HL-60 (cell line): ENCODE measurements around the gene FBXO48.

ENCODE experiments used
- DNase-seq, 2 experiments: peaks; one replicate each; pipeline ENCODE4 v3.0.0-alpha.2; 2010 to 2020; ENCODE audit warnings: low read depth in 1 of 2, low spot score in 1 of 2
- H3K27ac ChIP-seq: fragments of 250-450 bp; sonication (Bioruptor Pico); replicated peaks from 2 replicates; pipeline ENCODE4 v1.5.1; 2020; ENCODE audit warnings: mild to moderate bottlenecking, moderate library complexity
- H3K27me3 ChIP-seq: fragments of 250-450 bp; sonication (Bioruptor Pico); 2 replicates; pipeline ENCODE4 v1.5.1; 2021; ENCODE audit warnings: mild to moderate bottlenecking, moderate library complexity; ENCODE audit not compliant: insufficient read depth, poor library complexity, severe bottlenecking
- H3K4me3 ChIP-seq: replicated peaks from 2 replicates; pipeline ENCODE4 v1.5.1; 2011; ENCODE audit warnings: mild to moderate bottlenecking, control low read depth, low read length; ENCODE audit not compliant: insufficient read depth
- CTCF ChIP-seq: IDR thresholded peaks from one replicate; pipeline ENCODE4 v1.5.1; 2011; ENCODE audit warnings: low read length, control low read depth, inconsistent platforms; ENCODE audit not compliant: insufficient read depth
- GABPA ChIP-seq: IDR thresholded peaks from 2 replicates; pipeline ENCODE4 v1.6.1; 2012; ENCODE audit warnings: low read depth
- POLR2AphosphoS5 ChIP-seq: IDR thresholded peaks from 2 replicates; pipeline ENCODE4 v1.6.1; 2012; ENCODE audit warnings: low read depth
- REST ChIP-seq: IDR thresholded peaks from 2 replicates; pipeline ENCODE4 v1.6.1; 2012; ENCODE audit warnings: low read depth; ENCODE audit not compliant: insufficient replicate concordance
- SPI1 ChIP-seq: IDR thresholded peaks from 2 replicates; pipeline ENCODE4 v1.6.1; 2012; ENCODE audit warnings: low read depth, mild to moderate bottlenecking, borderline replicate concordance

Gene FBXO48

GRCh38 chr2:68425503-68425902 is 41.6 kb downstream of the FBXO48 start:
- H3K27me3 ChIP-seq: no peaks in the 10 kb centered on the region
- TF ChIP-seq SPI1 (peak; percentile 75), REST (no peak)
- DNase-seq: no peak
- no peak overlapping the region for H3K4me3 ChIP-seq
- no peak overlapping the region; the same call in 1 of the 2 replicates for H3K27ac ChIP-seq

GRCh38 chr2:68423966-68424650 is 43.0 kb downstream of the FBXO48 start:
- TF ChIP-seq SPI1: peak; percentile 99
- no peak for TF ChIP-seq REST
- no peak for TF ChIP-seq CTCF
- TF ChIP-seq POLR2AphosphoS5: peak; percentile 64; the same call in 1 of the 2 replicates
- TF ChIP-seq GABPA: no peak
- Histone ChIP-seq H3K4me3 (no peak overlapping the region), H3K27me3 (no peaks in the 10 kb centered on the region), H3K27ac (peak overlapping the region; percentile 50)
- DNase-seq: peak; percentile 84 to 96

GRCh38 chr2:68420254-68420910 is 46.7 kb downstream of the FBXO48 start:
- no peaks in the 10 kb centered on the region for H3K27me3 ChIP-seq
- TF ChIP-seq POLR2AphosphoS5: peak; percentile 60; the same call in 1 of the 2 replicates
- TF ChIP-seq GABPA: 0 out of 2 replicates have a peak, but pooled peaks have one; percentile 14
- no peak; the same call in 1 of the 2 replicates for TF ChIP-seq SPI1
- TF ChIP-seq CTCF: no peak
- no peak for TF ChIP-seq REST

More at GRCh38 chr2:68420254-68420910, 46.7 kb downstream of the FBXO48 start:
- peak; percentile 81 to 84 for DNase-seq
- Histone ChIP-seq H3K4me3 (no peak overlapping the region), H3K27ac (0 out of 2 replicates have a peak overlapping the region, but pooled peaks have one; percentile 9)
